PC-9 (cell line): Measurements from ENCODE around the gene ATXN7. TPM values are rescaled to one million over a fixed set of nuclear protein-coding genes. Genes with fewer than 3 reads are reported as not detected.

Source experiments
- BruUV-seq: library from RNA; stranded (reverse); fragments of 400-500 nt; replicated peaks from 2 replicates; lab custom pipeline; 2021; lab: Mats Ljungman, UMichigan
- CTCF ChIA-PET: fragments of 300-600 bp; sonication (Branson Sonifier 250); formaldehyde crosslinking; loops from one replicate; lab custom pipeline; 2022; ENCODE audit warnings: antibody characterized with exemption; lab: Charles Lee
- POLR2A ChIA-PET: fragments of 300-600 bp; sonication (Branson Sonifier 250); formaldehyde crosslinking; loops from one replicate; lab custom pipeline; 2022; ENCODE audit warnings: antibody characterized with exemption; ENCODE audit not compliant: unreplicated experiment; lab: Charles Lee
- DNase-seq, 2 experiments: peaks; one replicate each; pipeline versions ENCODE4 v3.0.0 to v3.0.0-alpha.2; 2015 to 2022; ENCODE audit warnings: mixed read lengths in 1 of 2
- H2AFZ ChIP-seq: fragments of 200-600 bp; sonication (generic); 2 replicates; pipeline ENCODE4 v1.8.1; 2017; ENCODE audit warnings: antibody characterized with exemption
- H3F3A ChIP-seq: fragments of 200-600 bp; sonication (generic); 2 replicates; pipeline ENCODE4 v1.8.1; 2017; ENCODE audit warnings: antibody characterized with exemption, mild to moderate bottlenecking, low read depth; ENCODE audit not compliant: insufficient read depth
- H3K27ac ChIP-seq: fragments of 200-600 bp; sonication (generic); 2 replicates; pipeline ENCODE4 v1.6.1; 2016; ENCODE audit warnings: mixed run types
- H3K27me3 ChIP-seq: fragments of 200-600 bp; sonication (generic); 2 replicates; pipeline ENCODE4 v1.6.1; 2016; ENCODE audit warnings: low read depth, mixed run types; ENCODE audit not compliant: insufficient read depth
- H3K36me3 ChIP-seq: fragments of 200-600 bp; sonication (generic); 2 replicates; pipeline ENCODE4 v1.6.1; 2016; ENCODE audit warnings: low read depth, mixed run types
- H3K4me1 ChIP-seq: fragments of 200-600 bp; sonication (generic); replicated peaks from 2 replicates; pipeline ENCODE4 v1.6.1; 2016; ENCODE audit warnings: mixed run types; ENCODE audit not compliant: insufficient read depth
- H3K4me2 ChIP-seq: fragments of 200-600 bp; sonication (generic); 2 replicates; pipeline ENCODE4 v1.6.1; 2017; ENCODE audit warnings: mixed run types
- H3K4me3 ChIP-seq: fragments of 200-600 bp; sonication (generic); 2 replicates; pipeline ENCODE4 v1.6.1; 2016; ENCODE audit warnings: mixed run types
- H3K79me2 ChIP-seq: fragments of 200-600 bp; sonication (generic); 2 replicates; pipeline ENCODE4 v1.6.1; 2017; ENCODE audit warnings: low read depth, mixed run types
- H3K9me2 ChIP-seq: fragments of 200-600 bp; sonication (generic); 2 replicates; pipeline ENCODE4 v1.8.1; 2017; ENCODE audit warnings: mild to moderate bottlenecking; ENCODE audit not compliant: insufficient read depth
- H3K9me3 ChIP-seq: fragments of 200-600 bp; sonication (generic); 2 replicates; pipeline ENCODE4 v1.8.1; 2016; ENCODE audit warnings: low read depth; ENCODE audit not compliant: insufficient read depth
- H4K20me1 ChIP-seq: fragments of 200-600 bp; sonication (generic); 2 replicates; pipeline ENCODE4 v1.8.1; 2017; ENCODE audit not compliant: insufficient read depth
- EZH2 ChIP-seq: fragments of 200-600 bp; sonication (generic); IDR thresholded peaks from 2 replicates; pipeline ENCODE4 v1.8.0; 2017; ENCODE audit warnings: antibody characterized with exemption, low read depth
- intact Hi-C: fragments of 100-400 bp; cut with micrococcal nuclease; formaldehyde crosslinking; loops from one replicate; pipeline ENCODE4 v1.10.0; 2022; ENCODE audit not compliant: unreplicated experiment
- total RNA-seq: library from RNA; stranded (reverse); gene quantifications from 2 replicates; pipeline ENCODE4 v1.2.3, GENCODE V29; 2021
- TF ChIP-seq, protein P1 (sequence below): fragments of 200-600 bp; sonication (generic); conservative IDR thresholded peaks from 2 replicates; pipeline ENCODE4 v1.6.1; 2017; ENCODE audit warnings: mixed run types, antibody characterized with exemption, mild to moderate bottlenecking, moderate library complexity

The ATXN7 gene
- total RNA-seq, 1 experiment from 2014 or later = 27.7 TPM

- DNase-seq = no peak
- POLR2A ChIA-PET = no interaction called here
- H3K27ac ChIP-seq = no peak overlapping the region
- H4K20me1 ChIP-seq = no peaks in the 10 kb centered on the region; the same call in 1 of the 2 replicates
- CTCF ChIA-PET = no interaction called here
- no peak overlapping the region for H2AFZ ChIP-seq
- TF ChIP-seq EZH2 = no peak
- TF ChIP-seq, protein P1, sequence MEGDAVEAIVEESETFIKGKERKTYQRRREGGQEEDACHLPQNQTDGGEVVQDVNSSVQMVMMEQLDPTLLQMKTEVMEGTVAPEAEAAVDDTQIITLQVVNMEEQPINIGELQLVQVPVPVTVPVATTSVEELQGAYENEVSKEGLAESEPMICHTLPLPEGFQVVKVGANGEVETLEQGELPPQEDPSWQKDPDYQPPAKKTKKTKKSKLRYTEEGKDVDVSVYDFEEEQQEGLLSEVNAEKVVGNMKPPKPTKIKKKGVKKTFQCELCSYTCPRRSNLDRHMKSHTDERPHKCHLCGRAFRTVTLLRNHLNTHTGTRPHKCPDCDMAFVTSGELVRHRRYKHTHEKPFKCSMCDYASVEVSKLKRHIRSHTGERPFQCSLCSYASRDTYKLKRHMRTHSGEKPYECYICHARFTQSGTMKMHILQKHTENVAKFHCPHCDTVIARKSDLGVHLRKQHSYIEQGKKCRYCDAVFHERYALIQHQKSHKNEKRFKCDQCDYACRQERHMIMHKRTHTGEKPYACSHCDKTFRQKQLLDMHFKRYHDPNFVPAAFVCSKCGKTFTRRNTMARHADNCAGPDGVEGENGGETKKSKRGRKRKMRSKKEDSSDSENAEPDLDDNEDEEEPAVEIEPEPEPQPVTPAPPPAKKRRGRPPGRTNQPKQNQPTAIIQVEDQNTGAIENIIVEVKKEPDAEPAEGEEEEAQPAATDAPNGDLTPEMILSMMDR = no peak
- H3K36me3 ChIP-seq = no peaks in the 10 kb centered on the region
- no peak overlapping the region for H3K4me2 ChIP-seq
- peaks cover 13% of the 10 kb centered on the region; the same call in 1 of the 2 replicates for H3K79me2 ChIP-seq
- BruUV-seq = no TSS peak
- intact Hi-C loops = no loop called here
- H3K4me3 ChIP-seq = no peak overlapping the region
- no peaks in the 10 kb centered on the region for H3K9me2 ChIP-seq
- no peaks in the 10 kb centered on the region for H3F3A ChIP-seq
- no peaks in the 10 kb centered on the region for H3K4me1 ChIP-seq
- no peaks in the 10 kb centered on the region for H3K9me3 ChIP-seq
- no peaks in the 10 kb centered on the region for H3K27me3 ChIP-seq
Observed at GRCh38 chr3:63841704-63842103, 22.0 kb upstream of the ATXN7 start.

- CTCF ChIA-PET = no interaction called here
- no peaks in the 10 kb centered on the region for H3K36me3 ChIP-seq
- POLR2A ChIA-PET = no interaction called here
- H3K9me3 ChIP-seq = no peaks in the 10 kb centered on the region
- H3K4me1 ChIP-seq = no peaks in the 10 kb centered on the region; the same call in 1 of the 2 replicates
- H3K79me2 ChIP-seq = peaks cover 15% of the 10 kb centered on the region; the same call in 1 of the 2 replicates
- no peaks in the 10 kb centered on the region; the same call in 1 of the 2 replicates for H4K20me1 ChIP-seq
- no TSS peak for BruUV-seq
- H3K27ac ChIP-seq = no peak overlapping the region
- H3K27me3 ChIP-seq = no peaks in the 10 kb centered on the region
- H3K4me3 ChIP-seq = no peak overlapping the region
- H2AFZ ChIP-seq = no peak overlapping the region
- no peak for DNase-seq
- H3K9me2 ChIP-seq = no peaks in the 10 kb centered on the region
- TF ChIP-seq, protein P1 = no peak
- TF ChIP-seq EZH2 = no peak
- intact Hi-C loops = no loop called here
- no peak overlapping the region for H3K4me2 ChIP-seq
- no peaks in the 10 kb centered on the region for H3F3A ChIP-seq
Observed at GRCh38 chr3:63842127-63842526, 21.5 kb upstream of the ATXN7 start.

- Histone ChIP-seq H3K27ac (no peak overlapping the region), H3F3A (no peaks in the 10 kb centered on the region), H3K4me1 (peaks cover 17% of the 10 kb centered on the region), H3K9me3 (no peaks in the 10 kb centered on the region), H3K4me3 (no peak overlapping the region), H3K4me2 (no peak overlapping the region), H3K27me3 (no peaks in the 10 kb centered on the region), H3K36me3 (no peaks in the 10 kb centered on the region), H4K20me1 (no peaks in the 10 kb centered on the region; the same call in 1 of the 2 replicates), H3K79me2 (peaks cover 15% of the 10 kb centered on the region; the same call in 1 of the 2 replicates), H3K9me2 (no peaks in the 10 kb centered on the region), H2AFZ (no peak overlapping the region)
- intact Hi-C loops = no loop called here
- no TSS peak for BruUV-seq
- no peak for TF ChIP-seq EZH2
- TF ChIP-seq, protein P1 = no peak
- CTCF ChIA-PET = no interaction called here
- no peak for DNase-seq
- POLR2A ChIA-PET = no interaction called here
Observed at GRCh38 chr3:63845215-63845614, 18.5 kb upstream of the ATXN7 start.
